Skeletal muscle satellite cell (primary cell): ENCODE results near the gene LSS.
"Not testable (repeated sequence)": the region's sequence is repeated elsewhere in the genome, so short reads cannot be mapped to it uniquely, and the experiment has no call there.

Experiments
- H3K27me3 ChIP-seq: 2 replicates; pipeline ENCODE4 v1.7.0; 2013; ENCODE audit warnings: low read length; ENCODE audit not compliant: control insufficient read depth, insufficient read depth
- H3K36me3 ChIP-seq: 2 replicates; pipeline ENCODE4 v1.7.0; 2013; ENCODE audit warnings: mild to moderate bottlenecking, control low read depth, low read length; ENCODE audit not compliant: insufficient read depth
- H3K4me1 ChIP-seq: 2 replicates; pipeline ENCODE4 v1.7.0; 2013; ENCODE audit warnings: low read length; ENCODE audit not compliant: control insufficient read depth, insufficient read depth
- H3K4me2 ChIP-seq: 2 replicates; pipeline ENCODE4 v1.7.0; 2013; ENCODE audit warnings: mild to moderate bottlenecking, low read length
- H3K4me3 ChIP-seq: 2 replicates; pipeline ENCODE4 v1.7.0; 2013; ENCODE audit warnings: low read length
- H3K9ac ChIP-seq: 2 replicates; pipeline ENCODE4 v1.7.0; 2013; ENCODE audit warnings: mild to moderate bottlenecking, low read depth, low read length, moderate library complexity
- H3K9me3 ChIP-seq: replicated peaks from 2 replicates; pipeline ENCODE4 v1.7.0; 2013; ENCODE audit warnings: mild to moderate bottlenecking, control low read depth, low read length

Gene LSS

DNA sequence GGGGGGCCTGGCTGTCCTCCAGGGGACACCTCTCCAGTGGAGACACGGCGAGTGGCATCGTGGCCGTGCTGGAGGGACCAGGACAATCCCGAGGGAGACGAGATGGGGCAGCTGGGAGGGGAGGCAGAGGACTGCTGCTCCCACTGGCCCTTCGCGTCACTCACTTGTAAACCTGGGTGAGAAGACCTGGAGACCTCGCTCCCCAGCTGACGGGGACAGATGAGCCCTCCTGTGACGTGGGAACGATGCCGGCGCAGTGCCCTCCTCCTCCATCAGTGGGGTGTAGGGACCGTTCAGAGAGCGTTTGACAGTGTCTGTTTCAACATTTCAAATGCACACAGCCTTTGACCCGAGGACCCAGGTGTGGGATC, 48.9 kb downstream of the LSS start:
- peaks cover 7% of the 10 kb centered on the region for H3K4me1 ChIP-seq
- H3K4me3 ChIP-seq, result no peak overlapping the region
- peaks cover 5% of the 10 kb centered on the region for H3K9me3 ChIP-seq
- H3K9ac ChIP-seq, result no peak overlapping the region
- H3K36me3 ChIP-seq, result no peaks in the 10 kb centered on the region
- H3K4me2 ChIP-seq, result no peak overlapping the region
- H3K27me3 ChIP-seq, result no peaks in the 10 kb centered on the region

DNA sequence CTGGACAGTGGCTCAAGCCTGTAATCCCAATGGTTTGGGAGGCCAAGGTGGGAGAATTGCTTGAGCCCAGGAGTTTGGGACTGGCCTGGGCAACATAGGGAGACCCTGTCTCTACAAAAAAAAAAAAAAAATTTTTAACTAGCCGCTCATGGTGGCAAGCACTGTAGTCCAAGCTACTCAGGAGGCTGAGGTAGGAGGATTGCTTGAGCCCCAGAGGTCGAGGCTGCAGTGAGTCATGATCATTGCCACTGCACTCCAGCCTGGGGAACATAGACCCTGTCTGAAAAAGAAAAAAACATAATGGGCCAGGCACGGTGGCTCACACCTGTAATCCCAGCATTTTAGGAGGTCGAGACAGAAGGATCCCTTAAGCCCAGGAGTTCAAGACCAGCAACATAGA, 49.6 kb downstream of the LSS start:
- Histone ChIP-seq H3K9ac (no peak overlapping the region), H3K4me2 (no peak overlapping the region), H3K4me1 (peaks cover 7% of the 10 kb centered on the region), H3K36me3 (no peaks in the 10 kb centered on the region), H3K4me3 (no peak overlapping the region), H3K27me3 (no peaks in the 10 kb centered on the region), H3K9me3 (peaks cover 5% of the 10 kb centered on the region)

DNA sequence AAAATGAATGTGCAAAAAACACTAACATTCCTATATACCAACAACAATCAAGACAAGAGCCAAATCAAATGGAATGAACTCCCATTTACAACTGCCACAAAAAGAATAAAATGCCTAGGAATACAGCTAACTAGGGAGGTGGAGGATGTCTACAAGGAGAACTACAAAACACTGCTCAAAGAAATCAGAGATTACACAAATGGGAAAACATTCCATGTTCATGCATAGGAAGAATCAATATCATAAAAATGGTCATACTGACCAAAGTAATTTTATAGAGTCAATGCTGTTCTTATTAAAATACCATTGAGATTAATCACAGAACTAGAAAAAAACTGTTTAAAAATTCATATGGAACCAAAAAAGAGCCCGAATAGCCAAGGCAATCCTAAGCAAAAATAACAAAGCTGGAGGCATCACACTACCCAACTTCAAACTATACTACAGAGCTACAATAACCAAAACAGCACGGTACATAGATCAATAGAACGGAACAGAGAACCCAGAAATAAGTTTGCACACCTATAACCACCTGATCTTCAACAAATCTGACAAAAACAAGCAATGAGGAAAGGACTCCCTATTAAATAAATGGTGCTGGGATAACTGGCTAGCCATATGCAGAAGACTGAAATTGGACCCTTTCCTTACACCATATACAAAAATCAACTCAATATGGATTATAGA, 52.0 kb downstream of the LSS start:
- H3K4me2 ChIP-seq, H3K36me3 ChIP-seq, H3K9ac ChIP-seq, H3K9me3 ChIP-seq, H3K4me3 ChIP-seq, H3K27me3 ChIP-seq, H3K4me1 ChIP-seq: not testable (repeated sequence)

DNA sequence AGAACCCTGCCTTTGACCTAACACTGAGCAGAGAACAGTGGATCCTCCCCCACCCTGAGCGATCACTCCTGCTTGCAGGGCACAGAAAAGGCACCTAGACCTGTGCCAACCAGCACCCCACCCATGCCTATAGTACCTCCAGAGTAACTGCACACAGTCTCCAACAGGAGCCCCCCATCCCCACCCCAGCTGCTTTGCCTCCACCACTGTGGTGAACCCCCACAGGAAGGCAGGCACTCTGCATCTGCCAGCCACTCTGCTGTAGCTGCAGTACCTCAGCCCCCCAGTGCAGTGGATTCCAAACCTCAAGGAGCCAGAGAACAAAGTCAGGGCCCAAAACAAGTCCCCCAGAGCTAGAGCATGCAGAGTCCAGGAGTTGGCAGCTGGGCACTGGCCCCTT, 55.0 kb downstream of the LSS start:
- Histone ChIP-seq H3K27me3 (no peaks in the 10 kb centered on the region), H3K4me1 (no peaks in the 10 kb centered on the region), H3K9ac (no peak overlapping the region), H3K36me3 (no peaks in the 10 kb centered on the region), H3K9me3 (peaks cover 5% of the 10 kb centered on the region), H3K4me2 (no peak overlapping the region), H3K4me3 (no peak overlapping the region)

DNA sequence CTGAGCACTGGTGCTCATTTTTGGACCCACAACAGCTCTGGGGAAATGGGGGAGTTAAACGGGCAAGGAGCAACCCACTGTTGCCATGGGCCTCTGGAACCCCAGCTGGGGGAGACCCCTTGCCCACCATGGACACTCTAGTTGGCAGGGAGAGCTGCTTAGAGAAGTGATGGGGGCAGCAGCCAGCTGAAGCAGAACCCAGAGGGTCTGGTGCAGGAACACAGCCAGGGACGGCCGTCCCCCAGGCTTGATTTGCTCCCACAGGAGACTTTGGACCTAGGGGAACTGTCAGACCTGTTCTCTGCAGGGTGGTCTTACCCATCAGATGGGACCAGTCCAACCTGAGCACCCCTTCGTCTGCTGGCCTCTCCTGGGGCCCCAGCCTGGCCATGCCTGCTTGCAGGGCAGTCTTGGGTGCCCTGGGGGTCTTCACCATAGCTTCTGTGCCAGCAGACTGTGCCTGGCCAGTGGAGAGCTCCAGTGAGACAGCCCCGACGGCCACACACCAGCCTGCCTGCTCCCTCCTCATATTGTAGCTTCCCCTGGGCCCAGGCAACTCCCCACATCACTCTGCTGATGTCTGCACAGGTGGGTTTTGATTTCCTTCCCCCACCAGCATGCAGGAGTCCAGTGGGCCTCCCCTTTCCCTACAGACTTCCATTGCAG, 55.6 kb downstream of the LSS start:
- no peak overlapping the region for H3K4me3 ChIP-seq
- H3K4me1 ChIP-seq, result no peaks in the 10 kb centered on the region
- H3K9ac ChIP-seq, result no peak overlapping the region
- H3K9me3 ChIP-seq, result peaks cover 5% of the 10 kb centered on the region
- H3K36me3 ChIP-seq, result no peaks in the 10 kb centered on the region
- no peak overlapping the region for H3K4me2 ChIP-seq
- no peaks in the 10 kb centered on the region for H3K27me3 ChIP-seq

DNA sequence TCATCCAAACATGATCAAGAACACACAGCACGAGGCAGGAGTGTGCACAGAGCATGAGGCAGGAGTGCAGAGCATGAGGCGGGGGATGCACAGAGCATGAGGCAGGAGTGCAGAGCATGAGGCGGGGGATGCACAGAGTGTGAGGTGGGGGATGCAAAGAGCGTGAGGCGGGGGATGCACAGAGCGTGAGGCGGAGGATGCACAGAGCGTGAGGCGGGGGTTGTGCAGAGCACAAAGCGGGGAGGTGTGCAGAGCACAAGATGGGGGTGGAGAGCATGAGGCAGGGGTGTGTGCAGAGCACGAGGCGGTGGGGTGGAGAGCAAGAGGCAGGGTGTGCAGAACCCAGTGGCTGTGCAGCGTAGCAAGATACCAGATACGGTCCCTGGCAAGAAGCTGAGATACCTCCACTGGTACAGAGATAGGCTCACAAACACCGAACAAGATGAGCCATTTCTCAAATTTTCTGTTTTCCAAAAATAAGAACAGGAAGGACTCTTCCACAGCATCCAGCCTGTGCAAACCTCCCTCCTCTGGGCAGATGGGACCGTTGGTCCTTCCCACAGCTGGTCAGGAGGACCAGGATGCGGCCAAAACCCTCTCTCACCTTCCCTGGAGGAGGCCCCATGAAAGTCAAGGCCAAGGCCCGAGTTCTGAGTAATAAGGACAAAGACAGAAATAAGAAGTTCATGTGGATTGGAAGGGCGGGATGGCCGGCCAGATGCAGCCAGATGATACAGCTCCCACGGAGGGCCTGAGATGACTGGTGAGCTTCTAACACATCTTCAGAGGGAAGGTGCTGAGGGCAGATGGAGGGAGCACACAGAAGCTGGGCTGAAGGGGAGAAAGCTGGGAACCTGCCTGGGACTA, 56.3 kb downstream of the LSS start:
- no peaks in the 10 kb centered on the region for H3K27me3 ChIP-seq
- H3K4me2 ChIP-seq, result no peak overlapping the region
- H3K4me1 ChIP-seq, result no peaks in the 10 kb centered on the region
- no peak overlapping the region for H3K4me3 ChIP-seq
- peaks cover 5% of the 10 kb centered on the region for H3K9me3 ChIP-seq
- no peak overlapping the region for H3K9ac ChIP-seq
- no peaks in the 10 kb centered on the region for H3K36me3 ChIP-seq

DNA sequence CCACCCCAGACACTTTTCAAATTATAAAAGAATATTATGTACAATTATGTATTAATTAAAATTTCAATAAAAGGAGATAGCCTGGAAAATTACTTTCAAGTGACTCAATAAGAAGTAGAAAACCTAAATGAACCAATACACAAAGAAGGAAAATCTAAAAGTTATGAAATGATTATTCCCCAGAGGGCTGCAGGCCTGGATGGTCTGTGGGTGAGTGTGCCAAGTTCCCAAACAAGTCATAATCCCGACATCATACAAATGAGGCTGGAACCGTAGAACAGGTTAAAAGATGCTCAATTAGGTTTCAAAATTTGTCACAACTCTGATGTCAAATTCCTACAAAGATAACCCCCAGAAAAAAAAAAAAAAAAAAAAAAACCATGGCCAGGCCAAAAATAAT, 57.0 kb downstream of the LSS start:
- Histone ChIP-seq H3K4me3 (no peak overlapping the region), H3K27me3 (no peaks in the 10 kb centered on the region), H3K9ac (no peak overlapping the region), H3K4me1 (no peaks in the 10 kb centered on the region), H3K36me3 (no peaks in the 10 kb centered on the region), H3K4me2 (no peak overlapping the region), H3K9me3 (peaks cover 2% of the 10 kb centered on the region)

DNA sequence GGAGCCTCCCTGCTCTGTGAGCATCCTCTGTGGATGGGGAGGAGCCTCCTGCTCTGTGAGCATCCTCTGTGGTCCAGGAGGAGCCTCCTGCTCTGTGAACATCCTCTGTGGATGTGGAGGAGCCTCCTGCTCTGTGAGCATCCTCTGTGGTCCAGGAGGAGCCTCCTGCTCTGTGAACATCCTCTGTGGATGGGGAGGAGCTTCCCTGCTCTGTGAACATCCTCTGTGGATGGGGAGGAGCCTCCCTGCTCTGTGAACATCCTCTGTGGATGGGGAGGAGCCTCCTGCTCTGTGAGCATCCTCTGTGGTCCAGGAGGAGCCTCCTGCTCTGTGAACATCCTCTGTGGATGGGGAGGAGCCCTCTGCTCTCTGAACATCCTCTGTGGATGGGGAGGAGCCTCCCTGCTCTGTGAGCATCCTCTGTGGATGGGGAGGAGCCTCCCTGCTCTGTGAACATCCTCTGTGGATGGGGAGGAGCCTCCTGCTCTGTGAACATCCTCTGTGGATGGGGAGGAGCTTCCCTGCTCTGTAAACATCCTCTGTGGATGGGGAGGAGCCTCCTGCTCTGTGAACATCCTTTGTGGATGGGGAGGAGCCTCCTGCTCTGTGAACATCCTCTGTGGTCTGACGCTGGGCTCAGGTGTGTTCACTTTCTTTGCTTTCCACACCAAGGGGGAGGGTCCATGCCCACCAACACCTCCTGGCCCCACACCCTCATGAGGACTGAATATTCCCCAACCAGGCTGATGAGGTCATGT, 58.0 kb downstream of the LSS start:
- not testable (repeated sequence) for H3K27me3 ChIP-seq, H3K4me2 ChIP-seq, H3K4me3 ChIP-seq, H3K9ac ChIP-seq, H3K4me1 ChIP-seq, H3K9me3 ChIP-seq, H3K36me3 ChIP-seq

DNA sequence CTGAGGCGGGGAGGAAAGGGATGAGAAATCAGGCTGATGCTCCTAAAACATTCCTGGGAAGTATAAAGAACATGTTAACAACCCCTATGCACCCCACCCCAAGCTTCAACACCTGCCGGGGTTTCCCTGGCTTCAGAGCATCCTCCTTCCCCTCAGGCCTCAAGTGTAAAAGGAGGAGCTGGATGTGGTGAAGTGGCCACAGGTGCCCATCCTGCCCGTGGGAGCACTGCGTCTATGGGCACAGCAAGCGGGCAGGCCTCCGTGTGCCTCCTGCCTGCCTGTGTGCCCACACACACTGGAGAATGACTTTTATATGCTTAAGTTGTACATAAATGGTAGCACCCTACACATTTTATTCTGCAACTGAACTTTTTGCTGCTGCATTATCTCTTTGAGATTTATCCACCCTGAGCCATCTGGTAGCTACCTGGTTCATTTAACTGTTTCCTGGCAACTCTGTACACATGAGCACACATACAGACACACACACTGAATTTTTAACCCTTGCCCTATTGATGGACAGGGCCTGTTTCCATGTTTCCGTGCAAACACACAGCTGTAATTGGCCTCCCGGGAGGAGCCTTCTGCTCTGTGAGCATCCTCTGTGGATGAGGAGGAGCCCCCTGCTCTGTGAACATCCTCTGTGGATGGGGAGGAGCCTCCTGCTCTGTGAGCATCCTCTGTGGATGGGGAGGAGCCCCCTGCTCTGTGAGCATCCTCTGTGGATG, 59.8 kb downstream of the LSS start:
- H3K4me3 ChIP-seq, result no peak overlapping the region
- H3K9me3 ChIP-seq, result no peaks in the 10 kb centered on the region
- H3K9ac ChIP-seq, result no peak overlapping the region
- no peaks in the 10 kb centered on the region for H3K4me1 ChIP-seq
- no peak overlapping the region for H3K4me2 ChIP-seq
- H3K27me3 ChIP-seq, result no peaks in the 10 kb centered on the region
- no peaks in the 10 kb centered on the region for H3K36me3 ChIP-seq

DNA sequence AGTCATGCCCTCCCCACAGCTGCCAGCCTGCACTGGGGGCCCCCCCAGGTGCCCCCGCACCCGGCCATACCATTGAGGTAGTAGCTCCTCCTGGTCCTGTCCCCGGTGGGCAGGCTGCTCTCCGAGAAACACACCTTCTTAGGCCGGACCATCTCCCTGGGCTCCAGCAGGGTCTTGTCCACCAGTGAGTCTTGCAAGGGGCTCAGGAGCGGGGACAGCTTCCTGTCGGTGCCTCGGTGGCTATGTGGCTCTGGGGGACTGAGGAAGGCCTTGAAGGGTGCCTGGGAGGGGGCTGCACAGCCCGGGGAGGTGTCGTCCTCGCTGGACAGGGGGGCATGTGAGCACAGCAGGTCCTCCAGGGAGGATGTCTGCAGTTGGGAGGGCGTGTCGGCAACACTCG, 60.3 kb downstream of the LSS start:
- H3K4me1 ChIP-seq, result no peaks in the 10 kb centered on the region
- no peaks in the 10 kb centered on the region for H3K36me3 ChIP-seq
- H3K9me3 ChIP-seq, result no peaks in the 10 kb centered on the region
- no peaks in the 10 kb centered on the region for H3K27me3 ChIP-seq
- no peak overlapping the region for H3K4me2 ChIP-seq
- no peak overlapping the region for H3K4me3 ChIP-seq
- H3K9ac ChIP-seq, result no peak overlapping the region

DNA sequence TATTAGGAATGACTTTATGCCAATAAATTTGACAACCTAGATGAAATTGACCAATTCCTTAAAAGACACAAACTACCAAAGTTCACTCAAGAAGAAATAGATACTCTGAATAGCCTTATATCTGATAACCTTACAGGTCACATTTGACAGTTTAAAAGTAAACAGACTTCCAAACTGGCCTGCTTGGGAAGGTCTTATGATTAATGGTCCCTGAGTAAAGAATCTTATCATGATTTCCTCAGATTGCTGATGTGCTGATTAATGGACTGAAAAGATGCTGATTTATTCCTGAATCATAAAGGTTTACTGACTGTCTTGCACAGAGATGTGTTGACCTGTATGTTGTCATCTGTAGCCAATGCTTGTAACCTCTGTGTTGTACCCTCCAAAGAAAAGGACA, 63.5 kb downstream of the LSS start:
- no peaks in the 10 kb centered on the region for H3K27me3 ChIP-seq
- H3K9ac ChIP-seq, result no peak overlapping the region
- H3K4me2 ChIP-seq, result no peak overlapping the region
- no peaks in the 10 kb centered on the region for H3K9me3 ChIP-seq
- no peak overlapping the region for H3K4me3 ChIP-seq
- H3K36me3 ChIP-seq, result peaks cover under 1% of the 10 kb centered on the region
- no peaks in the 10 kb centered on the region for H3K4me1 ChIP-seq
